CD4-positive, CD25-positive, alpha-beta regulatory T cell (primary cell): ENCODE measurements around the gene FARP2. TPM values are rescaled to one million over a fixed set of nuclear protein-coding genes. Genes with fewer than 3 reads are reported as not detected.

ENCODE experiments used
- ATAC-seq, 2 donors: fragments of 150-1000 bp; cut with Tn5 transposase; one replicate each; pipeline ENCODE4 v1.10.0; 2021; ENCODE audit warnings: low read depth in 2 of 2, moderate number of reproducible peaks in 2 of 2, moderate library complexity in 1 of 2
- DNase-seq, 3 donors: peaks; one replicate each; pipeline versions ENCODE4 v3.0.0 to v3.0.0-alpha.2; 2012 to 2022; ENCODE audit warnings: mixed read lengths in 1 of 3
- H3K27ac ChIP-seq: one replicate; pipeline ENCODE4 v1.7.0; 2013; ENCODE audit warnings: mild to moderate bottlenecking, low read length; ENCODE audit not compliant: insufficient read depth, poor library complexity, severe bottlenecking
- H3K27me3 ChIP-seq: one replicate; pipeline ENCODE4 v1.7.0; 2013; ENCODE audit warnings: low read length; ENCODE audit not compliant: control insufficient read depth, insufficient read depth
- H3K36me3 ChIP-seq: one replicate; pipeline ENCODE4 v1.7.0; 2013; ENCODE audit warnings: mild to moderate bottlenecking, low read length, moderate library complexity; ENCODE audit not compliant: control insufficient read depth, insufficient read depth
- H3K4me1 ChIP-seq: 2 replicates; pipeline ENCODE4 v1.7.0; 2013; ENCODE audit warnings: mild to moderate bottlenecking, low read length; ENCODE audit not compliant: insufficient read depth, control insufficient read depth, poor library complexity, severe bottlenecking
- H3K4me3 ChIP-seq: one replicate; pipeline ENCODE4 v1.7.0; 2013; ENCODE audit warnings: low read depth, mild to moderate bottlenecking, low read length, moderate library complexity
- H3K9me3 ChIP-seq, 2 experiments: 1 replicate in 1 of 2; 2 replicates in 1 of 2; pipeline ENCODE4 v1.7.0; 2013; ENCODE audit warnings: low read length in 2 of 2, mild to moderate bottlenecking in 1 of 2, moderate library complexity in 1 of 2; ENCODE audit not compliant: control insufficient read depth in 2 of 2
- H3K27ac Mint-ChIP-seq, 3 donors: one replicate each; pipeline ENCODE4 v1.8.0; 2020 to 2022; ENCODE audit warnings: mild to moderate bottlenecking in 3 of 3, mixed read lengths in 3 of 3, moderate library complexity in 2 of 3
- H3K27me3 Mint-ChIP-seq: one replicate; pipeline ENCODE4 v1.8.0; 2022; ENCODE audit warnings: mild to moderate bottlenecking, mixed read lengths
- H3K36me3 Mint-ChIP-seq: one replicate; pipeline ENCODE4 v1.8.0; 2020; ENCODE audit warnings: mixed read lengths
- H3K4me1 Mint-ChIP-seq, 4 donors: one replicate each; pipeline ENCODE4 v1.8.0; 2020 to 2022; ENCODE audit warnings: mixed read lengths in 4 of 4, mild to moderate bottlenecking in 1 of 4
- H3K4me3 Mint-ChIP-seq, 4 donors: one replicate each; pipeline ENCODE4 v1.8.0; 2020 to 2022; ENCODE audit warnings: mild to moderate bottlenecking in 4 of 4, mixed read lengths in 4 of 4, moderate library complexity in 3 of 4
- H3K9me3 Mint-ChIP-seq, 7 donors: one replicate each; pipeline ENCODE4 v1.8.0; 2020 to 2022; ENCODE audit warnings: mixed read lengths in 7 of 7, mild to moderate bottlenecking in 3 of 7, moderate library complexity in 2 of 7
- polyA plus RNA-seq, 4 donors: library from polyadenylated mRNA; unstranded; fragments of 300-500 nt; fragmentation: Illumina TruSeq; gene quantifications; one replicate each; pipeline ENCODE4 v1.2.3, GENCODE V29; 2021
- total RNA-seq: library from RNA; stranded (reverse); gene quantifications from one replicate; pipeline ENCODE4 v1.2.3, GENCODE V29; 2022

FARP2 gene
- total and polyA plus RNA-seq, 5 donors from 2014 or later = 3.0 to 34.9 (median 7.4) TPM

DNA sequence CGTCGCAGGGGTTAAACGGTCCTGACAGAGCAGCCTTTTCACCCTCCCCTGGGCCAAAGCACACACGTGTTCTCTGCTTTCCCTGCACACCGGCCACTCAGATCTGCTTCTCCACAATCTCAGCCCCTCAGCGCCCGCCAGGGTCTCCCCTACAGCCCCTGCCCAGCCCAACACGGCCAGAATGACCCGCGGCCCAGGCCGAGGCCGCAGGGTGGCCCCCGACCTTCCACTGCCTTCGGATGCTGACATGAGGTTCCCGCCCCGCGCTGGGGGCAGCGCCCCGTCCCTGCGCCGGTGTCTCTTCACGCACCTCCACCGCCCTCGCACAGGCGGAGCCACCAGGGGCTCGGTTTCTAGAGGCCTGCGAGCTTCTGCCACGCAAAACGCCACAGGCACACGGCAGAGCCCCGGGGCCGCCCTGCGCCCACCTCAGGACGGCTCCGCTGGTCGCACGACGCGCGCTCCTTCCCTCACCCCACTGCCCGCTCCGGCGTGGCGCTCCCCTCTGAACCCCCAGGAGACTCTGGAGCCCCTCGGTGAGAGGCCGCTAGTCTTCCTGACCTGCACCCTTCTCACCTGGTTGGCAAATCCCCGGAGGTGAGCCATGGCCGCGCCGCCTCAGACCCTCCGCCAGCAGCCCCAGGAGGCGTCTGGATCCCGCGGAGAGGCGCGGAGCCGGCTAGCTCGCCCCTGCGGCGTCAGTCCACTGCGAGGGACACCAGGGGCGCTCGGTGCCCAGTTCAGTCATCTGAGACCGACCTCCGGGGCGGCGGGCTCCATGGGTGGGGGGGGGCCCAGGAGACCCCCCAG, 151.6 kb downstream of the FARP2 start:
- H3K9me3 Mint-ChIP-seq = peaks cover 0 to 2% (median 0%) of the 10 kb centered on the region in 7 donors
- peaks cover 26% of the 10 kb centered on the region for H3K4me1 ChIP-seq
- H3K4me1 Mint-ChIP-seq = peaks cover 0 to 44% (median 7%) of the 10 kb centered on the region in 4 donors
- H3K27ac Mint-ChIP-seq = peak overlapping the region in 1 of 3 donors; percentile 52
- H3K27me3 Mint-ChIP-seq = peaks cover 11% of the 10 kb centered on the region
- peak overlapping the region; percentile 83 to 91 (median 86) for H3K4me3 Mint-ChIP-seq
- H3K27ac ChIP-seq = no peak overlapping the region
- no peak overlapping the region for H3K4me3 ChIP-seq
- no peaks in the 10 kb centered on the region for H3K36me3 ChIP-seq
- ATAC-seq = no peak
- no peaks in the 10 kb centered on the region for H3K9me3 ChIP-seq
- H3K36me3 Mint-ChIP-seq = no peaks in the 10 kb centered on the region
- peak in 2 of 3 donors; percentile 22 to 45 for DNase-seq
- no peaks in the 10 kb centered on the region for H3K27me3 ChIP-seq

DNA sequence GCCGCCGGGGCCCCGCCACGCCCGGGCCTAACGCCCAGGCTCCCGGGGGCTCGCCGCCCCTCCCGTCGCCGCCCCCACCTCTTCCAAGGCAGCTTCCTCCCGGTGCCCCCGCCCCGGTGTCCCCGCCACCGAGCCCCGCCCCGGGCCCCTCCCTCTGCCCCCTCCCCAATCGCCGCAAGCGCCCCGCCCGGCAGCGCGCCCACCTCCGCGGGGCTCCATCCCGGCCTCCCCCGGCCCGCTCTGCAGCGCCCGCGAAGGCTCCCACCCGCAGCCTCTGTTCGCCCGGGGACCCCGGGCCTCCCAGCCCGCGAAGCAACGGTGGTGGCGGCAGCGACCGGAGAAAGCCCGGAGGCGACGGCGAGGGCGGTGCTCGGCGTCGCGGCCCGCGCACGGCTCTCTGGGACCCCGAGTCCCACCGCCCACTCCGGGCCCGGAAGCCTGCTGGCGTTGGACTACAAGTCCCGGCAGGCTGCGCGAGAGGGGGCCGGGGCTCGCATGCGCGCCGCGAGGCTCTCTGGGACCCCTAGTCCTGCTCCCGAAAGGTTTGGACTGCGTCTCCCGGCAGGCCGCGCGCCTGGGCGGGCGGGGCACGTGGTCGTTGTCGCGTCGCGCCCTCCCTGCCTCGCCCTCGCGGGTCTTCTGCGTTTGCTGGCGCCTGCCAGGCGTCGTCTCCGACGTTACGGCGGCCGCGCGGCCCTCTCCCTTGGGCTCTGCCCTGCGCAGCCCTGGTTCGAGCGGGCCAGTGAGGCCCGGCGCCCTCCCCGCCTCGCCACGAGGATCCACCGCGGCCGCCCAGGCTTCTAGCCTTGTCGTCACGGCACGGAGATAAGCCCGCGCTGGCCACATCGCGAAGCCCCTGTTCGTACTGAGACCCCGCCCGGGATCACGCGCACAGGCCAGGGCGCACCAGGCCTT, 152.4 kb downstream of the FARP2 start, which contains the start of gene STK25:
STK25 (minus strand) TSS at position 345 of the 915 bp plus-strand sequence. CDS start 549 bp downstream, outside the sequence.
- Mint-ChIP-seq H3K4me3 (peak within 1 kb of the TSS; percentile 86 to 91 (median 90)), H3K27ac (peak within 1 kb of the TSS; percentile 38 to 88 (median 52)), H3K27me3 (peaks cover 11% of the 10 kb centered on the region), H3K36me3 (no peaks in the 10 kb centered on the region), H3K9me3 (peaks cover 0 to 2% (median 0%) of the 10 kb centered on the region in 7 donors), H3K4me1 (peaks cover 0 to 44% (median 7%) of the 10 kb centered on the region in 4 donors)
- peak; percentile 95 to 99 (median 98) for DNase-seq
- Histone ChIP-seq H3K4me1 (peaks cover 26% of the 10 kb centered on the region), H3K27ac (peak within 1 kb of the TSS; percentile 79), H3K27me3 (no peaks in the 10 kb centered on the region), H3K9me3 (no peaks in the 10 kb centered on the region), H3K4me3 (peak within 1 kb of the TSS; percentile 58), H3K36me3 (no peaks in the 10 kb centered on the region)
- ATAC-seq = peak; percentile 96

DNA sequence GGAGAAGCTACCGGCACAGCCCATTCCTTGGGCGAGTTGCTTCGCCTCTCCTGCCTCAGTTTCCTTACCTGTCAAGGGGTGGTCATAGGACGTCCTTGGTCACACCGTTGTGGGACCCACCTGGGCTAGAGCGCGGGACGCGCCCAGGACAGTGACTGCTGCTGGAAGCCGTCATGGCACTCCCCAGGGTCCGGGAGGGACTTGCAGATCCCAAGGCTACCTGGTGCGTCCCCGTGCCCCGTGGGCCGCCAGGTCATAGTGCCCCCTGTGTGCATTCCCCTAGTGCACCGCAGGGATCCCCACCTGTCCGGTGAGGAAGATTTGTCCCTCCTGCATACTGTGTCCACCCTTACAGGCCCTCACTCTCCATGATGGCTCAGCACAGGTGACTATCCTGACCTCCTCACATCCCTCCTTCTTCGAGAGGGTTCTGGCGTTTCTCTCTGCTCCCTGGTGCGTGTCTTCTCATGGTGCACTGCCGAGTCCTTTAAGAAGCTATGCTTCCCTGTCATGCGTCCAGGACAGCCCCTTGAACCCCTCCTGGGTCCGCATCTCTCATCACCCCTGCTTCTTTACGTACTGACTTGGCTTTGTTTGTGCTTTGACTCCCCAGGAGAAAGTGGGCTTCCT, 153.2 kb downstream of the FARP2 start:
- H3K27ac ChIP-seq = peak overlapping the region; percentile 79
- H3K4me1 Mint-ChIP-seq = peaks cover 0 to 41% (median 7%) of the 10 kb centered on the region in 4 donors
- no peaks in the 10 kb centered on the region for H3K27me3 ChIP-seq
- peak overlapping the region in 2 of 3 donors; percentile 38 to 88 for H3K27ac Mint-ChIP-seq
- peaks cover 0 to 2% (median 0%) of the 10 kb centered on the region in 7 donors for H3K9me3 Mint-ChIP-seq
- no peak for ATAC-seq
- no peaks in the 10 kb centered on the region for H3K9me3 ChIP-seq
- peaks cover 11% of the 10 kb centered on the region for H3K27me3 Mint-ChIP-seq
- no peak for DNase-seq
- peak overlapping the region; percentile 58 for H3K4me3 ChIP-seq
- no peaks in the 10 kb centered on the region for H3K36me3 ChIP-seq
- H3K4me1 ChIP-seq = peaks cover 26% of the 10 kb centered on the region
- no peaks in the 10 kb centered on the region for H3K36me3 Mint-ChIP-seq
- peak overlapping the region; percentile 85 to 90 (median 88) for H3K4me3 Mint-ChIP-seq

DNA sequence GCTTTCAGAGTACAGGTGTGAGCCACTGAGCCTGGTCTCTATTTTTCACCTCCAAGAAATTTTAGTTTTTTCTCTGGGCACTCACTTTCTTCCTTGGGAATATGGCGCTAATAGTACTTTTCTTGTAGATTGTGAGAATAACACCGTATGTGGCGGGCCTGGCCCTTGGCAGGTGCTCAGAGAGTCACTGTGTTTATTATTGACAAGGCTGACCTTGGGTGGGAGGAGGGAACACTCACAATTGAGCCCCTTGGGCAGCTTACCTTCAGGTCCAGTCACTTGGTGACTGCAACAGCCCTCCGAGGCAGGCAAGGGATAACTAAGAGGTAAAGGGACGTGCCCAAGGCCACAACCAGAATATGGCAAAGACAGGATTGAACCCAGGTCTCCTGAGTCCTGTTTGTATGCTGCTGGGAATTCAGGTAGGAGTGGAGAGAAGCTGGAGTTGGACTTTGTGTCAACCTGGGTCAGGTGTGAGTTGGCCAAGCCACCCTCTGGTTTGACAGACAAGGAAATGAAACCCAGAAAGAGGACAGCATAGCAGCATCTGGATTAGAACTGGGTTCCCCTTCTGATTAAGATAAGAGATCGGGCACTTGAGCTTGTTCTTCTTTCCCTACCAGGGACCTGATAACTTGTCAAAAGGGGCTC, 155.1 kb downstream of the FARP2 start:
- H3K27ac Mint-ChIP-seq = no peak overlapping the region
- H3K27me3 ChIP-seq = no peaks in the 10 kb centered on the region
- no peak for DNase-seq
- peaks cover 11% of the 10 kb centered on the region for H3K27me3 Mint-ChIP-seq
- H3K4me3 Mint-ChIP-seq = peak overlapping the region; percentile 36 to 89 (median 58)
- H3K9me3 Mint-ChIP-seq = peaks cover 0 to 2% (median 0%) of the 10 kb centered on the region in 7 donors
- no peaks in the 10 kb centered on the region for H3K9me3 ChIP-seq
- H3K36me3 Mint-ChIP-seq = no peaks in the 10 kb centered on the region
- H3K36me3 ChIP-seq = no peaks in the 10 kb centered on the region
- H3K27ac ChIP-seq = no peak overlapping the region
- peaks cover 0 to 31% (median 7%) of the 10 kb centered on the region in 4 donors for H3K4me1 Mint-ChIP-seq
- no peak for ATAC-seq
- no peak overlapping the region for H3K4me3 ChIP-seq
- peaks cover 23% of the 10 kb centered on the region for H3K4me1 ChIP-seq

DNA sequence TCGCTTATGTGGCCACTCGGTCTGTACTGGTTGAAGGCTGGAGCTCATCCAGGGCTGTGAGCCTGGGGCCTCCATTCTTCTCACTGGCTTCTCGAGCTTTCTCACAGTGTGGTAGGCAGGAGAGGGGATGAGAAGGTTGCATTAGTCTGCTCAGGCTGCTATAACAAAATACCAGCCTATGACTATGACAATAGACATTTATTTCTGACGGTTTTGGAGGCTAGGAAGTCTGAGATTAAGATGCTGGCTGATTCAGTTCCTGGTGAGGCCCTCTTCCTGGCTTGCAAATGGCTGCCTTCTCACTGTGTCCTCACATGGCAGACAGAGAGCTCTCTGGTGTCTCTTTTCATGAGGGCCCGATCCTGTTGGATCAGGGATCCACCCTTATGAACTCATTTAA, 158.5 kb downstream of the FARP2 start:
- Histone ChIP-seq H3K4me1 (peaks cover 2% of the 10 kb centered on the region), H3K9me3 (no peaks in the 10 kb centered on the region), H3K27ac (no peak overlapping the region), H3K27me3 (no peaks in the 10 kb centered on the region), H3K36me3 (no peaks in the 10 kb centered on the region), H3K4me3 (no peak overlapping the region)
- H3K4me1 Mint-ChIP-seq = peaks cover 0 to 14% (median 7%) of the 10 kb centered on the region in 4 donors
- no peak for DNase-seq
- peak overlapping the region in 1 of 3 donors; percentile 6 for H3K27ac Mint-ChIP-seq
- peaks cover 0 to 1% (median 0%) of the 10 kb centered on the region in 7 donors for H3K9me3 Mint-ChIP-seq
- no peak for ATAC-seq
- peaks cover 7% of the 10 kb centered on the region for H3K27me3 Mint-ChIP-seq
- H3K36me3 Mint-ChIP-seq = peaks cover 5% of the 10 kb centered on the region
- no peak overlapping the region for H3K4me3 Mint-ChIP-seq

DNA sequence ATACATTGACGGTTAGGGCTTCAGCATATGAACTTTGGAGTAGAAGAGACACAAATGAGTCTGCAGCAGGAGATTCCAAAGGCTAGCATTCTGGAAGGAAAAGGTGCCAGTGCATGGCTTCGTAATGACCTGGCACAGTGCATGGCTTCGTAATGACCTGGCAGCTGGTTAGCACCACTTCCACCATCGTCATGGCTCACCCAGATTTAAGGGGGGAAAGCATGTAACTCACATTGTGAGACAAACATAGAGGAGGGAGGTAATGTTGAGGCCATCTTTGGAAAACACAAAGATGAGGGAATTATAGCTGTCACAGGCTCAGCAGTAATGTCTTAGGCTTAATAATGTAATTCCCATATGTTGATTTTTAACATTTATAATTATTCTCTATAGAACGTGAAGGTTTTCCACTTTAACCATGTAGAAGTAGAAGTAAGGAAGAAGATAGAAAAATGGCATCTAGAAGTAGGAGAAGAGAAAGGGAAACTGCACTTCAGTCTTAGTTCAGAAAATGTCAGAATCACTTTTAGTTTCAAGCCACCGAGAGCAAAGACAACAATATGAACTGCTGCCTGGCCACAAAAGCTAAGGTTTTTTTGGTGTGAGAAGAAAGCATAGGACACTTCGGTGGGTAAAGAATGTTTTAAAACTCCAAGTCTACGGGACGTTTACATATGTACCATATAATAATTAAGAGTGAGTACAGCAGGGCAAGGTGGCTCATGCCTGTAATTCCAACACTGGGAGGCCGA, 159.1 kb downstream of the FARP2 start:
- Histone ChIP-seq H3K27me3 (no peaks in the 10 kb centered on the region), H3K27ac (no peak overlapping the region), H3K4me1 (no peaks in the 10 kb centered on the region), H3K4me3 (no peak overlapping the region), H3K36me3 (no peaks in the 10 kb centered on the region), H3K9me3 (no peaks in the 10 kb centered on the region)
- no peak overlapping the region for H3K27ac Mint-ChIP-seq
- DNase-seq (peak in 1 of 3 donors; percentile 54), ATAC-seq (no peak)
- no peaks in the 10 kb centered on the region for H3K9me3 Mint-ChIP-seq
- H3K36me3 Mint-ChIP-seq = peaks cover 5% of the 10 kb centered on the region
- H3K27me3 Mint-ChIP-seq = peaks cover 7% of the 10 kb centered on the region
- H3K4me3 Mint-ChIP-seq = no peak overlapping the region
- peaks cover 0 to 11% (median 6%) of the 10 kb centered on the region in 4 donors for H3K4me1 Mint-ChIP-seq
